K562 (cell line): ENCODE results near the gene MEI4. TPM values are rescaled to one million over a fixed set of nuclear protein-coding genes. Genes with fewer than 3 reads are reported as not detected.

Source experiments
- ATAC-seq: fragments of 200-7000 bp; cut with Tn5 transposase; 3 replicates; pipeline ENCODE4 v1.9.1; 2020; ENCODE audit warnings: moderate library complexity
- Bru-seq: library from RNA; stranded (reverse); fragments of 400-500 nt; gene quantifications from one replicate; lab custom pipeline; 2021; lab: Mats Ljungman, UMichigan
- BruChase-seq, 2 experiments: library from RNA; stranded (reverse); fragments of 400-500 nt; gene quantifications; one replicate each; lab custom pipeline; 2021; lab: Mats Ljungman, UMichigan
- BruUV-seq: library from RNA; stranded (reverse); fragments of 400-500 nt; replicated peaks from 2 replicates; lab custom pipeline; 2021; lab: Mats Ljungman, UMichigan
- CTCF ChIA-PET: fragments of 300-600 bp; formaldehyde crosslinking; extraction: SDS; loops from one replicate; lab custom pipeline; 2021; ENCODE audit warnings: low intra/inter-chr PET ratio; lab: Yijun Ruan, JAX
- POLR2A ChIA-PET: fragments of 300-600, 350-650 bp; sonication (Branson Sonifier 250); formaldehyde crosslinking; extraction: SDS; loops from one replicate; lab custom pipeline; 2021; ENCODE audit warnings: antibody characterized with exemption, inconsistent platforms; lab: Yijun Ruan, JAX
- DNase-seq, 4 experiments: peaks; one replicate each; pipeline versions ENCODE4 v3.0.0 to v3.0.0-alpha.2; 2011 to 2018; ENCODE audit warnings: low spot score in 3 of 4, mixed read lengths in 3 of 4; ENCODE audit errors: extremely low read depth in 1 of 4
- FAIRE-seq: peaks from 2 replicates; lab custom pipeline; 2011; peaks lifted over from hg19 to GRCh38; lab: Jason Lieb, UNC
- H2AFZ ChIP-seq: 2 replicates; pipeline ENCODE4 v1.6.0; 2011; ENCODE audit warnings: low read depth, low read length, control low read depth, inconsistent platforms
- H3K27ac ChIP-seq: fragments of 200-600 bp; 3 replicates; pipeline ENCODE4 v1.8.0; 2011; ENCODE audit warnings: low read depth, mild to moderate bottlenecking, control low read depth, inconsistent platforms, low read length, moderate library complexity, mixed read lengths; ENCODE audit errors: extremely low read depth
- H3K27me3 ChIP-seq, 2 experiments: fragments of 300-600 bp in 1 of 2; 2 replicates in 1 of 2; 3 replicates in 1 of 2; pipeline versions ENCODE4 v1.6.0 to v1.8.0; 2011; ENCODE audit warnings: inconsistent platforms in 2 of 2, low read length in 2 of 2, mild to moderate bottlenecking in 1 of 2, mixed read lengths in 1 of 2, moderate library complexity in 1 of 2; ENCODE audit not compliant: control insufficient read depth in 2 of 2, insufficient read depth in 2 of 2
- H3K36me3 ChIP-seq: fragments of 300-600 bp; 3 replicates; pipeline ENCODE4 v1.8.0; 2011; ENCODE audit warnings: mild to moderate bottlenecking, low read length, inconsistent platforms; ENCODE audit not compliant: control insufficient read depth, insufficient read depth
- H3K4me1 ChIP-seq, 2 experiments: fragments of 200-600 bp in 1 of 2; replicated peaks in 1 of 2; 2 replicates in 1 of 2; 3 replicates in 1 of 2; pipeline versions ENCODE4 v1.5.1 to v1.8.0; 2011; ENCODE audit warnings: inconsistent platforms in 2 of 2, low read length in 2 of 2, mild to moderate bottlenecking in 1 of 2, mixed read lengths in 1 of 2, moderate library complexity in 1 of 2; ENCODE audit not compliant: control insufficient read depth in 2 of 2, insufficient read depth in 2 of 2
- H3K4me2 ChIP-seq: 2 replicates; pipeline ENCODE4 v1.6.1; 2011; ENCODE audit warnings: low read length, control low read depth, inconsistent platforms, mixed read lengths; ENCODE audit not compliant: insufficient read depth
- H3K4me3 ChIP-seq: fragments of 200-600 bp; sonication (generic), shearing (Covaris generic); 2 replicates; pipeline ENCODE4 v1.5.1; 2016; ENCODE audit warnings: control low read depth, inconsistent platforms
- H3K79me2 ChIP-seq: fragments of 200-600 bp; 3 replicates; pipeline ENCODE4 v1.8.0; 2011; ENCODE audit warnings: low read length, inconsistent platforms; ENCODE audit not compliant: control insufficient read depth, insufficient read depth
- H3K9ac ChIP-seq, 2 experiments: 2 replicates each; pipeline versions ENCODE4 v1.6.0 to v1.6.1; 2011; ENCODE audit warnings: low read depth in 2 of 2, low read length in 2 of 2, control low read depth in 1 of 2, inconsistent platforms in 1 of 2, mild to moderate bottlenecking in 1 of 2, mixed read lengths in 1 of 2; ENCODE audit not compliant: insufficient read depth in 1 of 2
- H3K9me1 ChIP-seq: one replicate; pipeline ENCODE4 v1.6.0; 2011; ENCODE audit warnings: inconsistent platforms, mild to moderate bottlenecking, low read length, moderate library complexity; ENCODE audit not compliant: control insufficient read depth, insufficient read depth
- H3K9me3 ChIP-seq: replicated peaks from 2 replicates; pipeline ENCODE4 v1.5.1; 2011; ENCODE audit warnings: low read depth, low read length, inconsistent platforms; ENCODE audit not compliant: control insufficient read depth, insufficient read depth
- H4K20me1 ChIP-seq: replicated peaks from 2 replicates; pipeline ENCODE4 v1.6.1; 2011; ENCODE audit warnings: low read length, inconsistent platforms, mixed read lengths; ENCODE audit not compliant: control insufficient read depth, insufficient read depth
- MTF1 ChIP-seq: fragments of 250-450 bp; sonication (Bioruptor Pico); IDR thresholded peaks from 2 replicates; pipeline ENCODE4 v1.9.0; 2021; ENCODE audit warnings: moderate library complexity, mild to moderate bottlenecking, inconsistent platforms, borderline replicate concordance
- NRF1 ChIP-seq, 2 experiments: fragments of 450-650 bp; IDR thresholded peaks in 1 of 2; conservative IDR thresholded peaks in 1 of 2; 2 replicates each; pipeline ENCODE4 v1.6.1; 2014; ENCODE audit warnings: mild to moderate bottlenecking in 2 of 2
- SRSF9 ChIP-seq: fragments of 200-400 bp; formaldehyde crosslinking; IDR thresholded peaks from 2 replicates; pipeline ENCODE4 v1.6.1; 2017; ENCODE audit warnings: low read depth, low read length, borderline replicate concordance
- ZNF133 ChIP-seq: fragments of 250-450 bp; sonication (Bioruptor Pico); IDR thresholded peaks from 2 replicates; pipeline ENCODE4 v1.4.0; 2020; ENCODE audit warnings: mild to moderate bottlenecking
- WGBS: fragments of 100-300 bp; shearing (Covaris generic); methylation state at CpG from one replicate; pipeline ENCODE4 v1.1.6; 2016; ENCODE audit warnings: low coverage, mixed read lengths; ENCODE audit not compliant: insufficient coverage; ENCODE audit errors: missing lambda C conversion rate; 5-methylcytosine and 5-hydroxymethylcytosine counted together
- in situ Hi-C: fragments of 300-500 bp; cut with MboI; formaldehyde crosslinking; loops from 4 replicates; pipeline ENCODE4 v1.15.0; 2018; ENCODE audit warnings: inconsistent platforms, mixed read lengths
- intact Hi-C: fragments of 100-400 bp; cut with micrococcal nuclease; formaldehyde crosslinking; loops from 2 replicates; pipeline ENCODE4 v1.14.2; 2022
- long read RNA-seq, 3 experiments: library from polyadenylated mRNA in 2 of 3; library from RNA in 1 of 3; unstranded in 2 of 3; stranded (forward) in 1 of 3; transcript quantifications; one replicate each; pipeline ENCODE4 v2.0.0, GENCODE V29; 2019 to 2022
- polyA minus RNA-seq, 3 experiments: library from RNA; depleted of rRNA, polyadenylated mRNA; stranded (reverse); fragments of >200 nt; gene quantifications; 2 replicates each; pipeline ENCODE4 v1.2.3, GENCODE V29; 2011
- polyA plus RNA-seq, 8 experiments: library from polyadenylated mRNA; depleted of rRNA in 4 of 8; stranded (reverse) in 5 of 8; unstranded in 3 of 8; fragments of >200 nt; fragmentation: Nextera tagmentation in 2 of 8; fragmentation: Illumina TruSeq in 1 of 8; extraction: Ambion mirVana in 2 of 8; extraction: Trizol in 1 of 8; gene quantifications; 2 replicates each; pipeline versions ENCODE4 v1.2.1 to v1.2.3, GENCODE V29; 2011 to 2014; ENCODE audit warnings: inconsistent platforms in 1 of 8, missing spikeins in 1 of 8
- total RNA-seq, 7 experiments: library from RNA; depleted of rRNA in 6 of 7; stranded (reverse); fragments of >200 nt in 6 of 7; fragmentation: Illumina TruSeq in 2 of 7; extraction: Trizol in 2 of 7; gene quantifications; 2 replicates each; pipeline versions ENCODE4 v1.2.1 to v1.2.3, GENCODE V29; 2011 to 2021; ENCODE audit warnings: low replicate concordance in 1 of 7
- TF ChIP-seq, protein P1 (sequence below): IDR thresholded peaks from 2 replicates; pipeline ENCODE4 v1.6.1; 2016; ENCODE audit warnings: missing genetic modification characterization, missing compliant biosample characterization
- TF ChIP-seq, protein P2 (sequence below): fragments of 450-650 bp; IDR thresholded peaks from 2 replicates; pipeline ENCODE4 v1.6.1; 2016; ENCODE audit warnings: low read depth, mild to moderate bottlenecking, moderate library complexity
- TF ChIP-seq, protein P3 (sequence below): sonication (generic); formaldehyde crosslinking; IDR thresholded peaks from 2 replicates; pipeline ENCODE4 v1.8.1; 2023; ENCODE audit warnings: missing genetic modification reagents, mild to moderate bottlenecking, borderline replicate concordance
- TF ChIP-seq, protein P4 (sequence below): sonication (generic); formaldehyde crosslinking; IDR thresholded peaks from 2 replicates; pipeline ENCODE4 v1.8.1; 2022; ENCODE audit warnings: missing genetic modification reagents

Gene MEI4, protein sequence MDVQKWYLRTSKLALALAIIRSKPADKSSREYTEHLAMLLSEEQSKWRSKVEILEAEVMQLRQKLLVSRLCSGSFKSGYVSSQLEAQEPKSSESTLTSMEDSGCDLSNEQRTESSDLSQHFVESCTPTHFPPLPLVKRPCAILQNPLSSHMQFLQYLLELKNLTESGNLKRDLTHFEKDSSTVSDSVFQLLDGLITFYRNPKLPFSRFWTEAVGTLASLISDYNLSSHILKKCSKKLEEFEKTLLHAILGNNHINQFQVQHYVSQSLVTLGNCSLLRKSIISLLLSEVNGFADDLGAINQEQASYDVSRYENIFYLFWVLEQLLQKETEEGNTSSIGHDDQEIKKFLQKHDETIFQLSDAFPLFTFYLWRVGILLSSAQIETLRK
- 0.07 TPM in 1 of 2 replicates, not detected in the other for total RNA-seq (2011; cell fraction: chromatin; rRNA removed; ENCODE audit: low replicate concordance)
- total RNA-seq (2011; cell fraction: nucleolus; rRNA removed) = not detected in 2 replicates
- total RNA-seq (2011; cell fraction: nucleoplasm; rRNA removed) = not detected in 2 replicates
- total RNA-seq (2014; rRNA removed) (not detected in 2 replicates), total RNA-seq (2014; rRNA removed; fragmentation: Illumina TruSeq; extraction: Trizol) (not detected in 2 replicates), total RNA-seq (2015; rRNA removed; fragmentation: Illumina TruSeq; extraction: Trizol) (not detected in 2 replicates), total RNA-seq (2021) (not detected in 2 replicates), polyA plus RNA-seq (2011; rRNA removed) (not detected in 2 replicates), polyA plus RNA-seq (2014; fragmentation: Illumina TruSeq; extraction: Trizol) (not detected in 2 replicates), polyA plus RNA-seq (2014; fragmentation: Nextera tagmentation; extraction: Ambion mirVana) (not detected), polyA plus RNA-seq (2014; rRNA removed) (not detected in 2 replicates), polyA minus RNA-seq (2011; rRNA and poly(A)+ RNA removed) (not detected in 2 replicates), Bru-seq, nascent RNA (percentile 14 among the genes with signal in this experiment), BruChase-seq, experiment 1, labeled RNA remaining after a 2-hour chase (percentile 11 among the genes with signal in this experiment), BruChase-seq, experiment 2, labeled RNA remaining after a 6-hour chase (percentile 11 among the genes with signal in this experiment)
- not detected in 2 replicates for polyA plus RNA-seq (2011; cell fraction: cytosol; rRNA removed)
- polyA plus RNA-seq (2011; cell fraction: nucleus; rRNA removed) = not detected in 2 replicates
- polyA plus RNA-seq (2012) = not detected in 2 replicates
- polyA minus RNA-seq (2011; cell fraction: cytosol; rRNA and poly(A)+ RNA removed) = not detected in 2 replicates
- polyA minus RNA-seq (2011; cell fraction: nucleus; rRNA and poly(A)+ RNA removed) = not detected in 2 replicates
- long read RNA-seq, experiment 1, partial matches to known transcripts = 0 of 1 reads
- long read RNA-seq, experiment 1, other reads (novel, unspliced or antisense) = 1 of 1 reads
- long read RNA-seq, experiment 2 = 0 reads
- long read RNA-seq, experiment 3 = 0 reads

DNA sequence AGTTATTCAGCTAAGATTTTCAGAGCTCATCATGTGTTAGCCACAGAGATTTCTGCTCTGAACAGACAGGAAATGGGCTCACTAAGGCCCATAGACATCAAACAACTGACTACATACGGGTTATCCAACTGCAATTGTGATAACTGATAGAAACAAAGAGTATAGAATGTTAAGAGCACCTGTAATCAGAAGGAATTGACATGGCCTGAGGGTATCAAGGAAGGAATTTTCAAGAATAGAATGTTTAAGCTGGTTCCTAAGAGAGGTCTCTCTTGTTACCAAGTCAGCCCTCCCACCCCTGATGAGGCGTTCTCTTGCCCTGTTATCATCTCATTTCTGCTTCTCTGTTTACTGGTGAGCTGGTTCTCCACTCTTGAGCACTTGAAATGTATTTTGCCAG lies at the start of gene MEI4:
Gene MEI4, plus strand, starts transcription at position 301 of the 400 bp plus-strand sequence. CDS start 37,633 bp downstream, outside the sequence.
- Histone ChIP-seq H3K36me3 (no peaks in the 10 kb centered on the region), H3K27me3 (no peaks in the 10 kb centered on the region), H3K9ac (no peak within 1 kb of the TSS), H3K79me2 (no peaks in the 10 kb centered on the region), H3K27ac (no peak within 1 kb of the TSS), H3K4me2 (no peak within 1 kb of the TSS), H3K4me3 (no peak within 1 kb of the TSS), H4K20me1 (no peaks in the 10 kb centered on the region), H3K9me3 (no peaks in the 10 kb centered on the region; the same call in none of the 2 replicates), H3K9me1 (no peaks in the 10 kb centered on the region), H3K4me1 (peaks cover 0 to 6% of the 10 kb centered on the region in 2 experiments; a peak in 2 of 5 replicates), H2AFZ (no peak within 1 kb of the TSS)
- BruUV-seq = no TSS peak
- ATAC-seq (no peak), DNase-seq (no peak), FAIRE-seq (no peak)
- intact Hi-C loops (no loop called here), in situ Hi-C loops (no loop called here)
- CTCF ChIA-PET = no interaction called here
- WGBS = 3% methylated on average over 2 of the region's 2 CpGs
- POLR2A ChIA-PET = no interaction called here
- TF ChIP-seq, protein P1, sequence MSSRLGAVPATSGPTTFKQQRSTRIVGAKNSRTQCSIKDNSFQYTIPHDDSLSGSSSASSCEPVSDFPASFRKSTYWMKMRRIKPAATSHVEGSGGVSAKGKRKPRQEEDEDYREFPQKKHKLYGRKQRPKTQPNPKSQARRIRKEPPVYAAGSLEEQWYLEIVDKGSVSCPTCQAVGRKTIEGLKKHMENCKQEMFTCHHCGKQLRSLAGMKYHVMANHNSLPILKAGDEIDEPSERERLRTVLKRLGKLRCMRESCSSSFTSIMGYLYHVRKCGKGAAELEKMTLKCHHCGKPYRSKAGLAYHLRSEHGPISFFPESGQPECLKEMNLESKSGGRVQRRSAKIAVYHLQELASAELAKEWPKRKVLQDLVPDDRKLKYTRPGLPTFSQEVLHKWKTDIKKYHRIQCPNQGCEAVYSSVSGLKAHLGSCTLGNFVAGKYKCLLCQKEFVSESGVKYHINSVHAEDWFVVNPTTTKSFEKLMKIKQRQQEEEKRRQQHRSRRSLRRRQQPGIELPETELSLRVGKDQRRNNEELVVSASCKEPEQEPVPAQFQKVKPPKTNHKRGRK (tag) = no peak
- TF ChIP-seq MTF1 (CRISPR knock-in tag) = no peak
- TF ChIP-seq, protein P2, sequence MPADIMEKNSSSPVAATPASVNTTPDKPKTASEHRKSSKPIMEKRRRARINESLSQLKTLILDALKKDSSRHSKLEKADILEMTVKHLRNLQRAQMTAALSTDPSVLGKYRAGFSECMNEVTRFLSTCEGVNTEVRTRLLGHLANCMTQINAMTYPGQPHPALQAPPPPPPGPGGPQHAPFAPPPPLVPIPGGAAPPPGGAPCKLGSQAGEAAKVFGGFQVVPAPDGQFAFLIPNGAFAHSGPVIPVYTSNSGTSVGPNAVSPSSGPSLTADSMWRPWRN = no peak
- no peak for TF ChIP-seq SRSF9
- TF ChIP-seq NRF1 (conservative IDR thresholded peaks at IDR 0.05 in 1 of 2, IDR thresholded peaks at IDR 0.05 in 1 of 2) = no peak
- TF ChIP-seq, protein P3, sequence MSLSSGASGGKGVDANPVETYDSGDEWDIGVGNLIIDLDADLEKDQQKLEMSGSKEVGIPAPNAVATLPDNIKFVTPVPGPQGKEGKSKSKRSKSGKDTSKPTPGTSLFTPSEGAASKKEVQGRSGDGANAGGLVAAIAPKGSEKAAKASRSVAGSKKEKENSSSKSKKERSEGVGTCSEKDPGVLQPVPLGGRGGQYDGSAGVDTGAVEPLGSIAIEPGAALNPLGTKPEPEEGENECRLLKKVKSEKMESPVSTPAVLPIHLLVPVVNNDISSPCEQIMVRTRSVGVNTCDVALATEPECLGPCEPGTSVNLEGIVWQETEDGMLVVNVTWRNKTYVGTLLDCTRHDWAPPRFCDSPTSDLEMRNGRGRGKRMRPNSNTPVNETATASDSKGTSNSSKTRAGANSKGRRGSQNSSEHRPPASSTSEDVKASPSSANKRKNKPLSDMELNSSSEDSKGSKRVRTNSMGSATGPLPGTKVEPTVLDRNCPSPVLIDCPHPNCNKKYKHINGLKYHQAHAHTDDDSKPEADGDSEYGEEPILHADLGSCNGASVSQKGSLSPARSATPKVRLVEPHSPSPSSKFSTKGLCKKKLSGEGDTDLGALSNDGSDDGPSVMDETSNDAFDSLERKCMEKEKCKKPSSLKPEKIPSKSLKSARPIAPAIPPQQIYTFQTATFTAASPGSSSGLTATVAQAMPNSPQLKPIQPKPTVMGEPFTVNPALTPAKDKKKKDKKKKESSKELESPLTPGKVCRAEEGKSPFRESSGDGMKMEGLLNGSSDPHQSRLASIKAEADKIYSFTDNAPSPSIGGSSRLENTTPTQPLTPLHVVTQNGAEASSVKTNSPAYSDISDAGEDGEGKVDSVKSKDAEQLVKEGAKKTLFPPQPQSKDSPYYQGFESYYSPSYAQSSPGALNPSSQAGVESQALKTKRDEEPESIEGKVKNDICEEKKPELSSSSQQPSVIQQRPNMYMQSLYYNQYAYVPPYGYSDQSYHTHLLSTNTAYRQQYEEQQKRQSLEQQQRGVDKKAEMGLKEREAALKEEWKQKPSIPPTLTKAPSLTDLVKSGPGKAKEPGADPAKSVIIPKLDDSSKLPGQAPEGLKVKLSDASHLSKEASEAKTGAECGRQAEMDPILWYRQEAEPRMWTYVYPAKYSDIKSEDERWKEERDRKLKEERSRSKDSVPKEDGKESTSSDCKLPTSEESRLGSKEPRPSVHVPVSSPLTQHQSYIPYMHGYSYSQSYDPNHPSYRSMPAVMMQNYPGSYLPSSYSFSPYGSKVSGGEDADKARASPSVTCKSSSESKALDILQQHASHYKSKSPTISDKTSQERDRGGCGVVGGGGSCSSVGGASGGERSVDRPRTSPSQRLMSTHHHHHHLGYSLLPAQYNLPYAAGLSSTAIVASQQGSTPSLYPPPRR (CRISPR knock-in tag) = no peak
- TF ChIP-seq, protein P4, sequence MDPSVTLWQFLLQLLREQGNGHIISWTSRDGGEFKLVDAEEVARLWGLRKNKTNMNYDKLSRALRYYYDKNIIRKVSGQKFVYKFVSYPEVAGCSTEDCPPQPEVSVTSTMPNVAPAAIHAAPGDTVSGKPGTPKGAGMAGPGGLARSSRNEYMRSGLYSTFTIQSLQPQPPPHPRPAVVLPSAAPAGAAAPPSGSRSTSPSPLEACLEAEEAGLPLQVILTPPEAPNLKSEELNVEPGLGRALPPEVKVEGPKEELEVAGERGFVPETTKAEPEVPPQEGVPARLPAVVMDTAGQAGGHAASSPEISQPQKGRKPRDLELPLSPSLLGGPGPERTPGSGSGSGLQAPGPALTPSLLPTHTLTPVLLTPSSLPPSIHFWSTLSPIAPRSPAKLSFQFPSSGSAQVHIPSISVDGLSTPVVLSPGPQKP (CRISPR knock-in tag) = no peak
- no peak for TF ChIP-seq ZNF133 (CRISPR knock-in tag)
